Right renal pelvis (tissue), 4 donors: ENCODE measurements around the gene ERVH48-1. TPM values are rescaled to one million over a fixed set of nuclear protein-coding genes. Genes with fewer than 3 reads are reported as not detected.
"Not testable (repeated sequence)": the region's sequence is repeated elsewhere in the genome, so short reads cannot be mapped to it uniquely, and the experiment has no call there.

ENCODE experiments used
- DNase-seq, 4 donors: peaks; one replicate each; pipeline ENCODE4 v3.0.0-alpha.2; 2013; ENCODE audit warnings: low read depth in 4 of 4, low spot score in 3 of 4, missing footprints in 1 of 4
- polyA plus RNA-seq, 4 donors: library from polyadenylated mRNA; unstranded; fragments of 120-200 nt; gene quantifications; one replicate each; pipeline ENCODE4 v1.2.1, GENCODE V29; 2013; ENCODE audit not compliant: insufficient read length in 4 of 4

ERVH48-1 gene
- polyA plus RNA-seq, 4 donors, result 0.27 to 0.59 (median 0.29) TPM

DNA sequence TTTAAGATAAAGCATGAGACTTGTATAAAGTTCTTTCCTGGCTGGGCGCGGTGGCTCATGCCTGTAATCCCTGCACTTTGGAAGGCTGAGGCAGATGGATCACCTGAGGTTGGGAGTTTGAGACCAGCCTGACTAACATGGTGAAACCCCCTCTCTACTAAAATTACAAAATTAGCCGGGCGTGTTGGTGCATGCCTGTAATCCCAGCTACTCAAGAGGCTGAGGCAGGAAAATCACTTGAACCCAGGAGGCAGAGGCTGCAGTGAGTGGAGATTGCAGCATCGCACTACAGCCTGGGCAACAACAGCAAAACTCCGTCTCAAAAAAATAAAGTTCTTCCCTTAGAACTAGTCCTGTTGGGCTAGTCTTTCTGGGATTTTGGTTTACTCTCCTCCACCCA lies 13.5 kb downstream of the ERVH48-1 start:
- DNase-seq, result not testable (repeated sequence)

- DNase-seq, result not testable (repeated sequence)
Observed at GRCh38 chr21:42908484-42908883, 16.9 kb downstream of the ERVH48-1 start.

- no peak for DNase-seq
Observed at GRCh38 chr21:42906233-42906632, 19.2 kb downstream of the ERVH48-1 start.

GRCh38 chr21:42905195-42905594 lies 20.2 kb downstream of the ERVH48-1 start:
- no peak for DNase-seq

DNA sequence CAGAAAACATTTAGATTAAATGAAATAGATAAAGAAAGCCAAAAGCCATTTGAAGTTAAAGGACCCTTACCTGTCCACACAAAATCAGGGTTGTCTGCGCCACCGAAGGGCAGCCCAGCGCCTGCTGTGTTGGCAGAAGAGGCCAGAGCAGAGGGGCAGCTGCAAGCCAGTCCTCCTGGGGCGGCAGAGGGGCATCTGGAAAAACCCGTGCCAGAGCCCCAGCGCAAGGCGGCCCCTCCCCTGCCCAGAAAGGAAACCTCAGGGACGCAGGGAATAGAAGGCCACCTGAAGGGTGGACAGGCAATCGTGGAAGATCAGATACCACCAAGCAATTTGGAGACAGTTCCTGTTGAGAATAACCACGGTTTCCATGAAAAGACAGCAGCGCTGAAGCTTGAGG lies 21.6 kb downstream of the ERVH48-1 start:
- DNase-seq, result no peak

- DNase-seq, result no peak
Observed at GRCh38 chr21:42900446-42900845, 25.0 kb downstream of the ERVH48-1 start.

GRCh38 chr21:42892931-42893755 lies 32.3 kb downstream of the ERVH48-1 start, which contains the start of gene NDUFV3:
NDUFV3 (plus strand) TSS chr21:42893309; CDS start chr21:42893334, 25 bp downstream.
- peak; percentile 97 to 98 (median 98) for DNase-seq

- no peak for DNase-seq
Observed at GRCh38 chr21:42892582-42892930, 32.9 kb downstream of the ERVH48-1 start.

DNA sequence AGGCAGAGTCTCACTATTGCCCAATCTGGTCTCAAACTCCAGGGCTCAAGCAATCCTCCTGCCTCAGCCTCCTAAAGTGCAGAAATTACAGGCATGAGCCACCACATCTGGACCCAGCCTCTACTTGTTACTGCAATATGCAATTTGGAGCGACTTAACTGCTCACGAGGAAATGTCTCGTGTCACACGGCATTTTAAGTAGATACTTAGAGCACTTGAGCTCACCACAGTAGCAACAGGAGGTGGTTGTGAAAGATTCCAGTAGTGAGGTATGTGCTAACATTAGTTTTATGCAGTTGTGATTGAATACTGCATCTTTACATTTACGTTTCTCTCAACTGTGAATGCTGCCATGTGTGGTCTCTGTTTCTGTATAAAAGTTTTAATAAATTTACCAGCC lies 38.1 kb downstream of the ERVH48-1 start:
- no peak for DNase-seq

DNA sequence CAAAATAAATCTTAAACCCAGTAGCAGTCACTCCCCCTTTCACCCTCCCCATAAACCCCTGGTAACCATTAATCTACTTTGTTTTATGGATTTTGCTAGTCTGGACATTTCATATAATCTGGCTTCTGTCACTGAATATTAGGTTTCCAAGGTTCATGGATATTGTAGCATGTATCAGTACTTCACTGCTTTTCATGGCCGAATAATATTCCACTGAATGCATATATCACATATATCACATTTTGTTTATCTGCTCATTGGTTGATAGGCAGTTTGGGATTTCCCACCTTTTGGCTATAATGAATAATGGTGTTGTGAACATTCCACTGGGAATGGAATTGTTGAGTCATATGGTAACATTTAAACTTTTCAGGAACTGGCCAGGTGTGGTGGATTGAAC lies 41.5 kb downstream of the ERVH48-1 start:
- no peak for DNase-seq

DNA sequence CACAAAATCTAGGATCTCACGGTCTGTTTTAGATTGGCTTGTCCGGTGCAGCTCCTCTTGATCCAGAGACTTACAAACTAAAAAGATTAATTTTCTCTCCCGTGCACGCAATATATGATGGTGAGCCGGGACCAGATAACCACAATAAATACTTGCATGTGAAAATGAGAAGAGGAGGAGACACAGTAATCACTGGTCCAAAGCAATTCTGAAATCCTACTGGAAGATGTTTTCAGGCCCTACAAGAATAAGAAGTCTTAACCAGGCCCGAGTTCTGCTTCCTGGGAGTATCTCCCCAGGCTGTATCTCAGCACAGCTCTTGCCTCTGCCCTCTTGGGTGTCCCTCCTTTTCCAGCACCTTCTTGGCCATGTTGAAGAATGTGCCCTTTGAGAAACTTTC lies 45.1 kb downstream of the ERVH48-1 start:
- DNase-seq, result no peak

DNA sequence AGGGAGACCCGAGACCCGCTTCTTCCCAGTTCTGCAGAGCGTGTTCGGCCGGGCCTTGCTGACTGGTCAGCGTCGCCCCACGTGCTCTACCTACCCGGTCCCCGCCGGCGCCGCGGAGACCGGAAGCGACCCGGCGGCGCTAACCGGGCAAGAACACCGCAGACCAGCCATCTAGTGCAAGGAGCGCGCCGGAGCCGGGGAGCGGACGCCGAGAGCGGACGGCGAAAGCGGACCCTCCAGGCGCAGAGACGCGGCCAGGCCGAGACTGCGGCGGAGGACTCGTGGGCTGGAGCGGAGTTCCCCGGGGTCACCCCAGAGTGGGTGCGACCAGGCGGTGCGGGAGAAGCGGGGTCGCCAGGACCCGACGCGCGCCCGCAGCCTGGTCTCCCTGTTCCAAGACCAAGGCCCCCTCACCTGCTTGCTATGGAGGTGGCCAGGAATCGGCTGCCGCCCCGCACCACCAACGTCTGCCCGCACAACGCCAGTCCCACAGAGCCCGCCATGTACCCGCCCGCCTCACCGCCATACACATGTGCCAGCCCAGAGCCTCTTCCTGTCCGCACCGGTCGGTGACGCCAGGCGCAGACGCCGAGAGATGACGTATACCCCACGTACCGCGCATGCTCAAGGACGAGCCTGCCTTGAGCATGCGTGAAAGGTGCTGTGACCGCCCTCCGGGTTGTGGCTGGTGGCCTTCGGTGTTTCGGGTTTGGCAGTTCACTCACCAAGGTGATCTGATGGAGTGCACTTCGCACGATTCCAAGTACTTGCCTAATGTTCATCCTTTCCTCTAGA lies 46.2 kb downstream of the ERVH48-1 start, which contains the start of gene WDR4:
Gene WDR4 (minus strand): TSS at position 547 of the 795 bp plus-strand sequence. CDS start 44 bp downstream, at position 503.
- DNase-seq, result peak; percentile 95 to 99 (median 96)

- DNase-seq, result peak in 1 of 4 donors; percentile 4
Observed at GRCh38 chr21:42878678-42878992, 46.8 kb downstream of the ERVH48-1 start.

GRCh38 chr21:42875811-42876210 lies 49.6 kb downstream of the ERVH48-1 start:
- not testable (repeated sequence) for DNase-seq

GRCh38 chr21:42873096-42873495 lies 52.3 kb downstream of the ERVH48-1 start:
- no peak for DNase-seq

GRCh38 chr21:42868196-42868595 lies 57.2 kb downstream of the ERVH48-1 start:
- no peak for DNase-seq

Other genes with a start within 250 kb of the ERVH48-1 start
- 10 to 100 TPM in 1 of 4 donors, 1 to 10 TPM in 3; 8.7 to 13.8 (median 9.6) TPM for gene WDR4, start 46.1 kb downstream of the ERVH48-1 start, polyA plus RNA-seq
- gene NDUFV3, start 32.3 kb downstream of the ERVH48-1 start, polyA plus RNA-seq, result 10 to 100 TPM; 35.4 to 39.2 (median 37.7) TPM
- gene PKNOX1, start 48.9 kb upstream of the ERVH48-1 start, polyA plus RNA-seq, result 10 to 100 TPM; 24.9 to 28.6 (median 25.9) TPM
- gene CBS, start 150.2 kb upstream of the ERVH48-1 start, polyA plus RNA-seq, result 10 to 100 TPM; 21.9 to 48.3 (median 39.2) TPM
- 10 to 100 TPM; 27.4 to 56.3 (median 38.6) TPM for gene U2AF1, start 181.9 kb upstream of the ERVH48-1 start, polyA plus RNA-seq
- gene CRYAA, start 243.4 kb upstream of the ERVH48-1 start, polyA plus RNA-seq, result under 1 TPM in 1 of 4 donors, not detected in 3; 0.08 TPM